RPMI8226 (cell line): ENCODE results near the gene TFPI.
"Not testable (repeated sequence)": the region's sequence is repeated elsewhere in the genome, so short reads cannot be mapped to it uniquely, and the experiment has no call there.

Experiments
- DNase-seq: peaks from one replicate; pipeline ENCODE4 v3.0.0-alpha.2; 2015

TFPI gene

GRCh38 chr2:187554011-187554703, at the start of gene TFPI:
Gene TFPI, minus strand, starts transcription at chr2:187554435. Its CDS starts 50,667 bp downstream, at chr2:187503768.
- peak; percentile 10 for DNase-seq

GRCh38 chr2:187594801-187595200, 40.6 kb upstream of the TFPI start:
- DNase-seq = no peak

GRCh38 chr2:187593697-187594096, 39.5 kb upstream of the TFPI start:
- DNase-seq = no peak

GRCh38 chr2:187593098-187593497, 38.9 kb upstream of the TFPI start:
- DNase-seq = no peak

- no peak for DNase-seq
Observed at GRCh38 chr2:187590175-187590574, 35.9 kb upstream of the TFPI start.

GRCh38 chr2:187586011-187586641, 31.9 kb upstream of the TFPI start:
- DNase-seq = no peak

GRCh38 chr2:187581125-187581896, 27.1 kb upstream of the TFPI start:
- peak; percentile 53 for DNase-seq

- peak; percentile 48 for DNase-seq
Observed at GRCh38 chr2:187580462-187581124, 26.4 kb upstream of the TFPI start.

- DNase-seq = no peak
Observed at GRCh38 chr2:187577310-187577709, 23.1 kb upstream of the TFPI start.

- DNase-seq = no peak
Observed at GRCh38 chr2:187576906-187577305, 22.7 kb upstream of the TFPI start.

- no peak for DNase-seq
Observed at GRCh38 chr2:187575751-187576067, 21.5 kb upstream of the TFPI start.

GRCh38 chr2:187574969-187575750, 20.9 kb upstream of the TFPI start:
- no peak for DNase-seq

GRCh38 chr2:187573722-187574121, 19.5 kb upstream of the TFPI start:
- no peak for DNase-seq

GRCh38 chr2:187571996-187572395, 17.8 kb upstream of the TFPI start:
- DNase-seq = not testable (repeated sequence)

GRCh38 chr2:187569571-187569970, 15.3 kb upstream of the TFPI start:
- no peak for DNase-seq

- no peak for DNase-seq
Observed at GRCh38 chr2:187569042-187569441, 14.8 kb upstream of the TFPI start.

- DNase-seq = no peak
Observed at GRCh38 chr2:187567126-187567525, 12.9 kb upstream of the TFPI start.

- DNase-seq = no peak
Observed at GRCh38 chr2:187566712-187567111, 12.5 kb upstream of the TFPI start.

GRCh38 chr2:187566266-187566665, 12.0 kb upstream of the TFPI start:
- DNase-seq = no peak

- DNase-seq = not testable (repeated sequence)
Observed at GRCh38 chr2:187565618-187566017, 11.4 kb upstream of the TFPI start.

GRCh38 chr2:187556493-187556892, 2.3 kb upstream of the TFPI start:
- not testable (repeated sequence) for DNase-seq

- DNase-seq = no peak
Observed at GRCh38 chr2:187554704-187555082, 458 bp upstream of the TFPI start.
